Left colon (tissue), 2 donors: ENCODE measurements around the gene UBE2F. TPM values are rescaled to one million over a fixed set of nuclear protein-coding genes. Genes with fewer than 3 reads are reported as not detected.
"Not testable (repeated sequence)": the region's sequence is repeated elsewhere in the genome, so short reads cannot be mapped to it uniquely, and the experiment has no call there.

Experiments
- ATAC-seq: fragments of 200-7000 bp; cut with Tn5 transposase; one replicate; pipeline ENCODE4 v1.9.1; 2020; ENCODE audit warnings: mild to moderate bottlenecking, moderate library complexity
- DNase-seq, 2 donors: peaks; one replicate each; pipeline ENCODE4 v3.0.0-alpha.2; 2020
- intact Hi-C, 2 donors: fragments of 100-400 bp; cut with DNase I in 1 of 2; cut with micrococcal nuclease in 1 of 2; formaldehyde crosslinking; loops; one replicate each; pipeline versions ENCODE4 v1.11.2 to v1.14.0; 2022; cut with DNase I, micrococcal nuclease
- total RNA-seq, 2 donors: library from RNA; stranded (reverse); fragmentation: NEBNext Ultra II Directional; extraction: Animal tissue kit (Norgen Biotek cat#: 25700); gene quantifications; one replicate each; pipeline ENCODE4 v1.2.1, GENCODE V29; 2021
- donor health status: DM: no; HTN: no; CAD: no.
- donor health status: DM: yes; HTN: yes; CAD: no.

Gene UBE2F
- total RNA-seq, 2 donors from 2014 or later: 50.8 to 52.9 TPM

DNA sequence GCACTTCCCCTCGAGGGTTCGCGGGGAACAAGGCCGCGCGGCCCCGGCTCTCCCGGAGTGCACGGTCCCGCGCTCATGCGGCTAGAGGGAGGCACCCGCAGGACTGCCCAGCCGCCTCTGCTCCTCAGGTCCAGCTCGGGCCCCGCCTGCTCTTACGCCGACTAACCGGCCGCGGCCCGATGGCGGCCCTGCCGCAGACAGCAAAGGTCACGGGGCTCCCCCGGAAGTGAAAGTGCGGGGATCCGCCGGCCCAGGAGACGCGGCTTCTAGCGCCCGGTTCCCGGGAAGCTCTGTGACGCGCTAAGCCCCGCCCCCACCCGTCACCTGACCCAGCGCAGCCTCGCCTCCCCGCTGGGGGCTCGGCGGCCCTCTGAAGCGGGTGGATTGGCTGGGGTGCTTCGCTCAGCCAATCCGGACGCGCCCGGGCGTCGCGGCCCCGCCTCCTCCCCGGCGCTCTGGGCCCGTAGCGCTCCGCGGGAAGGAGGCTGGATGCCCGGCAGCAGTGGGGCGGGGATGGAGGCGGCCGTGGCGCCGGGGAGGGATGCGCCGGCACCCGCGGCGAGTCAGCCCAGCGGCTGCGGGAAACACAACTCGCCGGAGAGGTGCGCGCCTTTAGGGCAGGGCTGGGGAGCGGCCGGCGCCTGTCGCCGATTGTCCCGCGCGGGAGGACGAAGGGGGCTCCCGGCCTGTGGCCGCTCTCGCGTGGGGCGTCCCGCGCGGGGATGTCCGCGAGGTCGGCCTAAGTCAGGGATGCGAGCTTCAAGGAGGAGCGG lies 93.9 kb downstream of the UBE2F start, which contains the start of gene SCLY:
SCLY (plus strand) TSS at position 460 of the 773 bp plus-strand sequence; CDS start at position 514, 54 bp downstream.
- ATAC-seq: peak; percentile 96
- DNase-seq: peak; percentile 96 to 98
- intact Hi-C loops: no loop called here

DNA sequence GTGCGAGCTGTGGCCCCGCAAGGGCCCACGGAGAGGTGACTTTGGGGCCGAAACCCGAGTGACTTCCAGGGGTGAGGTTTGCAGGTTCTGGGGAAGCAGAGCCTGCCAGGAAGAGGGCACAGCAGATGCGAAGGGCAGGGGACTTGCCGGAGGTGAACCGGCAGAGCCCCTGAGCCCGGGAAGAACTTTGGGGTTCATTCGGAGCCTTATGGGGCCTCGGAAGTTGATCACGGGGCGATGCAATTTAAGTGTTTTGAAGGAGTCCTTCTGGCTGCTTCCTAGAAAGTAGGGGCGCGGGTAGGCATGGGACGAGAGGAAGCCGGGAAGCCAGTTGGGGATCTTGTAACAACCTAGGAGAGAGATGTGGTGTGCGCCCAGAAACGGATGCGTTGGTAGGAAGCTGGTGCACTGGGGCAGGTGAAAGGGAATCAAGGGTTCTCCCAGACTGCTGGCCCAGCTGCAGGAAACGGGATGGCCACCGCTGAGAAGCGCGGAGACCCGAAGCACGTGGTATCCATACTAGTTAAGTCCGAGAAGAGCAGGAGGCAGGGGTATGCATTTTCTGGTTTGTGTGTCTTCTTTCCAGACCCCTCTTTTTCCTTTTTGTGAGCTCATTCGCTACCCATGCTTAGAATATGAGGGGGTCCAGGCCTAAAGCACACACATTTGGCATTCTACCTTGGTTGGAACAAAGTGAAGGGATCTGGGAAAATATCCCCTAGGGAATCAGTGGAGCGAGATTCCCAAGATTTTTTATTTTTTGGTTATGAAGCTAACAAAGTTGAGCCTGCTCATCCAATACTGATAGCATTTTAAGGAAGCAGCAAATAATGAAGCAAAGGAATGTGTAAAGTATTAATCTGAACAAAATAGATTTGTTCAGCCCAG lies 94.7 kb downstream of the UBE2F start:
- intact Hi-C loops: no loop called here
- ATAC-seq: peak; percentile 14

DNA sequence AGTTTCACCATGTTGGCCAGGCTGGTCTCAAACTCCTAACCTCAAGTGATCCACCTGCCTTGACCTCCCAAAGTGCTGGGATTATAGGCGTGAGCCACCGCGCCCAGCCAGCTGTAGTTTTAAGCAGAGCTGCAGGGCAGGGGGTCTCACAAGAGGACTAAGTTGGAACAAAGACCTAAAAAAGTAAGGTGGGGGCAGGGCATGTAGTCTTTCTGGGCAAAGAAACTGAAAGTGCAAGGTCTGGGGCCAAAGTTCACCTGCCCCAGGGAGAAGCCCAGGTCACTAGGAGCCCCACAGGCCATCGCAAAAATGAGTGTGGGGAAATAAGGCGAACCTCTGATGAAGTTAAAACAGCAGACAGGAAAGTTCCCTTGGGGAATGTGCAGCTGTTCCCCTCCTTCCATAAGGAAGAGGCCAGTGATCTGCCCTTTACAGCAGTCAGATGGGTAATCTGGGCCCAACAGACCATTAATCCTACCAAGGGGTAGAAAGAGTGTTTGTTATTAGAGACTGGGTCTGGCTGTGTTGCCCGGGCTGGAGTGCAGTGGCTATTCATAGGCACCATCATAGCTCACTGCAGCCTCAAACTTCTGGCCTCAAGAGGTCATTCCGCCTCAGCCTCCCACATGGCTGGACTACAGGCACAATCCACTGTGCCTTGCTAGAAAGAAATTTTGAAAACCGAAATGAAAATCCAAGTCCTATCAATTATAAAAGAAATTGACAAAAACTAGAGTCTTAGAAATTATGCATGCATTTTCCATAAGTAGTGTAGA lies 96.8 kb downstream of the UBE2F start:
- ATAC-seq: no peak
- no peak for DNase-seq
- intact Hi-C loops: no loop called here

More for the DNA sequence above, 94.7 kb downstream of the UBE2F start:
- DNase-seq: peak; percentile 38 to 40

DNA sequence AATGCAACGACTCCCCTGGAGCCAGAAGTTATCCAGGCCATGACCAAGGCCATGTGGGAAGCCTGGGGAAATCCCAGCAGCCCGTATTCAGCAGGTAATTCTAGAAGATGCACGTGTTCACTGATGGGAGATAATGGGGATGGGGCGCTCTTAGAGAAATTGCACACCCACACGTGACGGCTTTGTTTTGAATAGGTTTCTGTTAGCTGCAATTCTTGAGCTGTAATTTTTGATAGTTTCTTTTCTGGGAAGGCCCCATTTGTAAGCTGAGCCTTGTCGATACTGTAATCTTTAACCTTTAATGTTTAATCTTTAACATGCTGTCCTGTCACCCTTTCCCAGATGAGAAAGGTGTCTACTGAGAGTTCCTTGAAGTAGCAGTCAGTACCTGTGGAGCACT lies 97.6 kb downstream of the UBE2F start:
- ATAC-seq (no peak), DNase-seq (no peak)
- intact Hi-C loops: no loop called here

DNA sequence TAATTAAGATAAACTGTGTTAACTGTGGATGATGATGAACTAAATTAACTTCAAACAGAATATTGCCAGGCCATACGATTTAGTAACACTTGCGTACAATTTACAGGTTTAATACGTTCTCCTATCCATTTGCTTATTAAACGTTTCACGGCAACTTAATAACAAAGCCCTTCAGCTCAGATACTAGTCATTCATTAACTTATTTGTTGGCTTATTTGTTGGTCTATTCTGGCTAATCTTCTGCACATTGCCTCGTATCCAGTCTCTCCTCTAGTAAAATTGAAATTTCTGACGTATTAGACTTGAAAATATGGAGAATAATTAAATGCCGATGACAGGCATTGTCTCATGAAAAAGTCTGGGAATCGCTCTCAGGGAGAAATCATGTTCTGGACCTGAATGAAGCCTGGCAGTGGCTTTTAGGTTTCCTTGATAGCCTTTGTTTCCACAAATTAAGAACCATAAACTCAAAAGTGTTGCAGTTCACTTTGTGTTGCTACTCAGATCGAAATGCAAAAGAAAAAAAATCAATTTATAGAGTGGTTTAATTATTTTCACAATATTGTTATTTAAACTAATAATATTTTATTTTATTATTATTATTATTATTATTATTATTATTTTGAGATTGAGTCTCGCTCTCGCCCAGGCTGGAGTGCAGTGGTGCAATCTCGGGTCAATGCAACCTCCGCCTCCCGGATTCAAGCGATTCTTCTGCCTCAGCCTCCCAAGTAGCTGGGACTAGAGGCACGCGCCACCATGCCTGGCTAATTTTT lies 98.4 kb downstream of the UBE2F start:
- DNase-seq: no peak
- intact Hi-C loops: no loop called here
- no peak for ATAC-seq

DNA sequence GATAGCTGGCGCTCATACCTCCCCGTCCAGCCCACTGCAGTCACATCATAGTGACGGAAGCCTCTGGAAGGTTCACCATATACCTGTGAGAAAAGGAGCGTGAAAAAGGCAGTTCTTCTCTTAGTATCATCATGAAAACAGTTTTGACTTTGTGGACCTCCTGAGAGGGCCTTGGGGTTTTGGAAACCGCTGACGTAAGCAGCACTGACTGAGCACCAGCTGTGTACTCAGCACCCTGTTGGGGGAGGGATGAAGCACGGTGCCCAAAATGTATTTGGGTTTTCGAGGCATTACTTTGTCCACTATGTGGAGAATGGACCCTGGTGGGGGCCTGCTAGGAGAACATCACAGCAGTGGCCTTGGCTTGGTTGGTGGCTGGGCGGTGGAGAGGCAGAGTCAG lies 99.4 kb downstream of the UBE2F start:
- no peak for ATAC-seq
- intact Hi-C loops: no loop called here
- no peak for DNase-seq

DNA sequence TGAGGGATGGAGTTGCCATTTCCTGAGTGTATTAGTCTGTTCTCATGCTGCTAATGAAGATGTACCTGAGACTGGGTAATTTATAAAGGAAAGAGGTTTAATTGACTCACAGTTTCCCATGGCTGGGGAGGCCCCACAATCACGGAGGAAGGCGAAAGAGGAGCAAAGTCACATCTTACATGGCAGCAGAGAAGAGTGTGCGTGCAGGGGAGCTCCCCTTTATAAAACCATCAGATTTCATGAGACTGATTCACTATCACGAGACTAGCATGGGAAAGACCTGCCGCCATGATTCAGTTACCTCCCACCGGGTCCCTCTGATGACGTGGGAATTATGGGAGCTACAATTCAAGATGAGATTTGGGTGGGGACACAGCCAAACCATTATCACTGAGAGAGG lies 99.9 kb downstream of the UBE2F start:
- intact Hi-C loops, ATAC-seq, DNase-seq: not testable (repeated sequence)

DNA sequence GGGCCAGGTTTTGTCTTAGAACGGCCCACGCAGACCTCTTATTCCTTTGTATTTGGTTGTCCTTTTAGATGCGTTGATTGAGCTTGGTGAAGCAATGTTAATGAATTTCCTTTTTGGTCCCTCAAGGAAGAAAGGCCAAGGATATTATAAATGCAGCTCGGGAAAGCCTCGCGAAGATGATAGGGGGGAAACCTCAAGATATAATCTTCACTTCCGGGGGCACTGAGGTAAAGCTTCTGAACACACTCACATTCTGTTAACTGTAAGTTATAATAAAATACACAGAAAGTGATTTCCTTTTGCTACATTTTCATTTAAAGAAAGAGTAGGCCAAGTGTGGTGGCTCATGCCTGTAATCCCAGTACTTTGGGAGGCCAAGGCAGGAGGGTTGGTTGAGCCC lies 101.1 kb downstream of the UBE2F start:
- no peak for DNase-seq
- intact Hi-C loops: no loop called here

DNA sequence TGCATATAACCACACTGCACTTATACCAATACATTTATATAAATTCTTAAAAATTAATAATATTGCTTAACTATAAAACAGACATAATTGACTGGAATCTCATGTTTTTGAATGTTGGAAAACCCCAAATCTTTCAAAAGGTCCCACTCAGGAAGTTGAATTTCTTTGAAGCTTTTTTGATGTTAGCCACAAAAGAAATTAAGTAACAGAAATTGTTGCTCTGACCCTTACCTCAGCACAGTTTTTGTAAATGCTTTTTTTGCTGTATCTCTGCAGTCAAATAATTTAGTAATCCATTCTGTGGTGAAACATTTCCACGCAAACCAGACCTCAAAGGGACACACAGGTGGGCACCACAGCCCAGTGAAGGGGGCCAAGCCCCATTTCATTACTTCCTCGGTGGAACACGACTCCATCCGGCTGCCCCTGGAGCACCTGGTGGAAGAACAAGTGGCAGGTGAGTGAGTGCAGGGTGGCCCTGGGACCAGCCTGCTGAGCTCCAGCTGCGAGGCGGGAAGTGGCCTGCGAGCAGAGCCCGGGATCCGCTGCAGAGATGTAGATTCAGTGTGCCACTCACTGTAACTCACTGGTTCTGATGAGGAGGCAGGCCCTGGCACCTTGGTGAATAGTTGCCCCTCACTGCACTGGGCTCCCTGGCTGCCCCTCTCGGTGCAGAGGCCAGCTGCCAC lies 102.4 kb downstream of the UBE2F start:
- intact Hi-C loops: no loop called here
- no peak for ATAC-seq
- no peak for DNase-seq

More for the DNA sequence above, 101.1 kb downstream of the UBE2F start:
- ATAC-seq: no peak

DNA sequence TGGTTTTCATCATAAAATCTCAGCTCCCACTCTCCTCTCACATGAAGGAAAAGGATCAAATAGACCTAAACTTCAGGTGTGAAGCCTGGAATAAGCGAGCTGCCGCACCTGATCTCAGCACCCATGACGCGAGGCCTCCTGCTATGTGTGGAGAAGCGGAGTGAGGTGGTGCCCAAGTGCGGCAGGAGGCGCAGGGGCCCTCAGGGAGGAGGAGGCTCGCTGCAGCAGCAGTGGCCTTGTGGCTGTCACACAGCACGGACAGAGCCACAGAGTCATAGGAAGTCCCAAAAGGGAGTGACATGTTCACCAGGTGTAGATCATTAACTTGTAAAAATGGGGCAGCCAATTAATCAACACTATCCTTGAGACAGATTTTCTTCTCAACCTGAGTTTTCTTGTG lies 103.1 kb downstream of the UBE2F start:
- DNase-seq: no peak
- intact Hi-C loops: no loop called here
- no peak for ATAC-seq

DNA sequence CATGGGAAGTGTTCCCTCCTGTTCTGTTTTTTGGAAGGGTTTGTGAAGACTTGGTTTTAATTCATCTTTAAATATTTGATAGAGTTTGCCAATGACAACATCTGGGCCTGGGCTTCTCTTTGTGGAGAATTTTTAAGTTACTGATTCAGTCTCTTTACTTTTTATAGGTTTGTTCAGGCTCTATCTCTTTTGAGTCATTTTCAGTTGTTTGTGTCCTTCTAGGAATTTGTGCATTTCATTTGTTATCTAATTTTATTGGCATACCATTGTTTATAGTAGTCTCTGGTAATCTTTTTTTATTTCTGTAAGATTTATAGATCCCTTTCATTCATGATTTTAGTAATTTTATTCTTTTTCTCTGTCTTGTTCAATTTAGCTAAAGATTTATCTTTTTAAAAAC lies 108.6 kb downstream of the UBE2F start:
- no peak for DNase-seq
- ATAC-seq: no peak
- intact Hi-C loops: no loop called here

DNA sequence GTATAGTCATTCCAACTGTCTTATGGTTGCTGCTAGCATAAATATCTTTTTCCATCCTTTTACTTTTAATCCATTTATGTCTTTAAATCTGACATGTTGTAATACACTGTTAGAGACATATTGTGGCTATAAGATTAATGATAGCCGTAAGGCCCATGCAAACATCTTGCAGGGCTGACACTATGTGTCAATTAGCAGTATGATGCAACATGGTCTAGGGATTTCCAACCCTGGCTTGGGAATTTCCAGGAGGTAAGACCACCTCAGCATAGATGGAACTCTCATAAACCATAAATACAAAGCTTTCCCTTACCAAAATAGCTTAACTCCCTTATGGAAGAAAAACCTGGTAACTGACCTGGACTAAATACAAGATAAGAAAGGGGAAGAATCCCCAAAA lies 110.5 kb downstream of the UBE2F start:
- DNase-seq: no peak
- ATAC-seq: no peak
- intact Hi-C loops: no loop called here

DNA sequence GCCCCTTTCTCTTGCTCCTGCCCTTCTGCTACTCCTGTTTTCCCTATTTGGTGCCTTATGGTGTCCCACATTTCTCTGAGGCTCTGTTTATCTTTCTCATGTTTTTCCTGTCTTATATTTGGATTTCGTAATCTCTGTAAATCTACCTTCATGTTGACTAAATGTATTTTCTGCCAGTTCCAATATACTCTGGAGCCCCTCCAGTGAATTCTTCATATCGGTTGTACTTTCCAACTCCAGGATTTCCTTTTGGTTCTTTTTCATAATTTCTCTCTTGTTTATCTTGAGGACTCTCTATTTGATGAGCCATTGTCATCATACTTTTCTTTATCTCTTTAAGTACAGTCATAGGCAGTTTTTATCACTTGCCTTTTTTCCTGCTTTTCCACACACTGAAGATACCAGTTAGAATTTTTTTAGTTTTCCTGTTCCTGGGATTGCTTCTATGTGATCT lies 113.1 kb downstream of the UBE2F start:
- DNase-seq (no peak), ATAC-seq (no peak)
- intact Hi-C loops: no loop called here

DNA sequence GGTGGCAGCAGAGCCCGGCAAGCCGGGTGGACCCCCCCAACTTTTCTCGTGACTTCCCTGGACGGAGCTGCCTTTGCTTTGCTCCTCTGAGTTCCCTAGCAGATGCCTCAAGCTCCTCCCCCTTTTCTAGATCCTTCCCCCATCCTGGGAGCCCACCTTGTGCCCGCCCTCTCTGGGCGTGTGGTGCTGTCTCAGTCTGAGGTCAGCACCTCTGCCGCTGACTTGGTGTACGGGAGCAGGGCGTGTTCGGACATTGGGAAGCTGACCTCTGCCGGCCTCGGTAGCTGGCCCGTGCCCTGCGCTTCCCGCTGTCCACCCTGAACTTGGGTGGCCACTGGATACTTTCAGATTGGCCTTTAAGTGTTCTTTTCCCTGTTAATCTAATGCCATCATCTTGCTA lies 113.7 kb downstream of the UBE2F start:
- ATAC-seq (no peak), DNase-seq (no peak)
- intact Hi-C loops: no loop called here

DNA sequence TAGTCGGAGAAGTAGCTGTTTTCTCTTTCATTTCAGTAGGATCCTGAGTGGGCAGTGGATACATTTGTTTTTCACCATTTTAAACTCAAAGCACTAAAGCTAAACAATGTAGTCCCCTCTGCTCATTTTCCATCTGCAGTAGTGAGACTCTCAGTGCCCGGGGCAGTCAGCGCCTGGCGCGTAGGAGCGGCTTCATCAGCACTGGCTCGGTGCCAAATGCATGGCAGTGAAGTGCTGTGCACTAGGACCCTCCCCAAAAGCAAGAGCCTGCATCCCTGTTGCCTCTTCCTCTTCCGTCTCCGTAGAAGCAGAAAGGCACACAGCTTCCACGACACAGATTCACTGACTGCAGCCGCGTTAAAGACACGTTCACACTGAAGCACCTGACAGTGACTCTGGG lies 114.3 kb downstream of the UBE2F start:
- no peak for ATAC-seq
- no peak for DNase-seq

DNA sequence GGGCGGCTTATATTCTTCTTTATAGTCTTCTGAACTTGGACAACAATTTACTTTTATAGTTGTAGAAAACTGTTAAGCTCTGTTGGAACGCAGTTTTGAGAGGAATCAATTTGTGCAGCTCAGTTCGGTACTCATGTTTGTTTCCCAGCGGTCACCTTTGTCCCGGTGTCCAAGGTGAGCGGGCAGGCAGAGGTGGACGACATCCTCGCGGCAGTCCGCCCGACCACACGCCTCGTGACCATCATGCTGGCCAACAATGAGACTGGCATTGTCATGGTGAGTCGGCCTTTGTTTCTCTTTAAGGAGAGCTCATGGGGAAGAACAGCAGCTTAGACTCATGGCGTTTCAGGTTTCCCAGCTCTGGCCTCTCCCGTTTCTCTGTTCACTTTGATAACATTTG lies 114.7 kb downstream of the UBE2F start:
- intact Hi-C loops: no loop called here
- ATAC-seq (no peak), DNase-seq (no peak)

More for the DNA sequence above, 114.3 kb downstream of the UBE2F start:
- intact Hi-C loops: no loop called here

DNA sequence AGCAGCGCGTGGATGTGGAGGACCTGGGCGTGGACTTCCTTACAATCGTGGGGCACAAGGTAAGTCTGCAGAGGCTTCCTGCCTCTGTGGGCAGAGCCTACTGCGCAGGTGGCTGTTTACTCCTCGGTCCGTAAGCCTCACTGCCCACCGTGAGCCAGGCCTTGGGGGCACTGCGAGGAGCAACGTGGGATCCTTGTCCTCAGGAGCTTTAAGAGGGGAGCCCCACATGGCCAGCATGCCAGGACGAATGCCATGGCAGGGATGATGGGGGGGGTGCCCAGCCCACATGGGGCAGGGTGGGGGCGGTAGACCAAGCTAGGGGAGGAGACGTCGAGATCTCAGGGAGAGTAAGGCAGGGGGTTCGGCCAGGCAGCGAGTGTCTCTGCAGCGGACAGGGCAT lies 115.3 kb downstream of the UBE2F start:
- no peak for DNase-seq
- intact Hi-C loops: no loop called here

DNA sequence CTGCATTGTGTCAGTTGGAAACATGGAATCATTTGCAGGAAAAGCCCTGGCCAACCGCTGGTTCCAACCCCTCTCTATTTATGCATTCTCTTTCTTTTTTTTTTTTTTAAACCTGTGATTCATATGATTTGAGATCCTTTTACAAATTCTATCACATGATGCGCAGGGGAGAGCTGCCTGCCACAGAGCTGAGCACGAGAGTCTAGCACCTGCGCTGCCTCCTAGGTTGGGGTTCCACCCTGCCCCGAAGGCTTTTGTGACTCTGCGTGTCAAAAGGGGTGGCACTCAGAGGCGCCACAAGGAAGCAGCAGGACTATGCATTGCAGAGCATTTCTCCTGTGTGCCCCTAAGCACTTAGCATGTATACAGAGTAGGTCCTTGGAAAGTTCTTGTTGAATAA lies 116.0 kb downstream of the UBE2F start:
- ATAC-seq (no peak), DNase-seq (no peak)
- intact Hi-C loops: no loop called here

More for the DNA sequence above, 115.3 kb downstream of the UBE2F start:
- ATAC-seq: no peak
